Measurements from ENCODE around the gene B4GALNT4.

- TF ChIP-seq TEAD1 (CRISPR knock-in tag; IDR thresholded peaks at IDR 0.05) (no peak), CTCF (IDR thresholded peaks at IDR 0.05) (no peak), FOXP1 (CRISPR knock-in tag; IDR thresholded peaks at IDR 0.05; ENCODE audit: borderline replicate concordance) (no peak)
Measured at GRCh38 chr11:380095-380480, 10.8 kb downstream of the B4GALNT4 start.

Data from WTC11 (cell line).